HEK293 (cell line): ENCODE results near the gene NOP56.

Experiments used
- CTCF ChIP-seq: fragments of 450-650 bp; formaldehyde crosslinking; IDR thresholded peaks from 2 replicates; pipeline ENCODE4 v1.5.1; 2016; ENCODE audit warnings: missing biosample characterization, missing genetic modification characterization
- TCF7L2 ChIP-seq: IDR thresholded peaks from 2 replicates; pipeline ENCODE4 v1.6.1; 2011; ENCODE audit warnings: low read depth, mild to moderate bottlenecking, inconsistent platforms, low read length, moderate library complexity, borderline replicate concordance
- ZBTB10 ChIP-seq: fragments of 450-650 bp; formaldehyde crosslinking; IDR thresholded peaks from 2 replicates; pipeline ENCODE4 v1.5.1; 2016; ENCODE audit warnings: missing biosample characterization, missing genetic modification characterization
- ZBTB7A ChIP-seq: fragments of 450-650 bp; formaldehyde crosslinking; IDR thresholded peaks from 2 replicates; pipeline ENCODE4 v1.5.1; 2016; ENCODE audit warnings: low read depth, missing biosample characterization, missing genetic modification characterization
- ZNF133 ChIP-seq: fragments of 450-650 bp; formaldehyde crosslinking; IDR thresholded peaks from 2 replicates; pipeline ENCODE4 v1.5.1; 2016; ENCODE audit warnings: missing biosample characterization, missing genetic modification characterization
- ZNF747 ChIP-seq: fragments of 450-650 bp; formaldehyde crosslinking; IDR thresholded peaks from 2 replicates; pipeline ENCODE4 v1.5.1; 2016; ENCODE audit warnings: missing biosample characterization, missing genetic modification characterization
- ZNF768 ChIP-seq: fragments of 450-650 bp; formaldehyde crosslinking; IDR thresholded peaks from 2 replicates; pipeline ENCODE4 v1.5.1; 2018; ENCODE audit warnings: missing biosample characterization, mild to moderate bottlenecking, missing genetic modification characterization
- TF ChIP-seq, protein P1 (sequence below): fragments of 450-650 bp; formaldehyde crosslinking; IDR thresholded peaks from 2 replicates; pipeline ENCODE4 v1.5.1; 2016; ENCODE audit warnings: missing biosample characterization, missing genetic modification characterization, low read depth

DNA sequence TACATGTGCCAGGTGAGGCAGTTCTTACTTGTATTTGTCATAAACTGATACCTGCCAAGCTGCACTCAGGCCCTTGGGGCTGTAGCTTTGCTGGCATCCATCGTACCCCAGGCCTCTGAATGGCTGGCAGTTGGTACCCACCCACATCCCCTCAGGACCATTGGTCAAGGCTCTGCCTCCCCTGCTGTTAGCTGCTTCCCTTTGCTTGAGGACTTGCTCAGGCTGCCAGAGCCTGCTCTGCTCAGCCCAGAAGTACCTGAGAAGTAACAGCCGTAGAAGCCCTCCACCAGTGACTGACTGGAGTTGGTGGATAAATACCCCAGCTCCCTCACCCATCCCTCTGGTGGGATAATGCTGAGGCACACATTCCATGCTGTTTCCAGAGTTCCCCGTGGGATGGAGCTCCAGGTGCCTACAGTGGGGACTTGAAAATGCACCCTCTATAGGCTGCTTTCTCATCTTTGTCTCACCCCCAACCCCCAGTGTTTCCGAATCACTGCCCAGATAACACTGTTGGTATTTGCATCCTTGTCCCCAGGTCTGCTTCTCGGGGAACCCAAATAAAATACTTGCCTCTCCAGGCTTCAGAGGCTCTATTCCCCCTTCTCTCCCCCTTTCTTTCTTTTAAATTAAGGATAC, 47.5 kb downstream of the NOP56 start:
- TF ChIP-seq TCF7L2 (no peak), ZNF133 (no peak), ZBTB7A (tag by site-specific recombination) (no peak), ZNF747 (tag by site-specific recombination) (no peak), CTCF (tag by site-specific recombination) (no peak), ZNF768 (tag by site-specific recombination) (no peak), ZBTB10 (tag by site-specific recombination) (no peak)
- TF ChIP-seq, protein P1, sequence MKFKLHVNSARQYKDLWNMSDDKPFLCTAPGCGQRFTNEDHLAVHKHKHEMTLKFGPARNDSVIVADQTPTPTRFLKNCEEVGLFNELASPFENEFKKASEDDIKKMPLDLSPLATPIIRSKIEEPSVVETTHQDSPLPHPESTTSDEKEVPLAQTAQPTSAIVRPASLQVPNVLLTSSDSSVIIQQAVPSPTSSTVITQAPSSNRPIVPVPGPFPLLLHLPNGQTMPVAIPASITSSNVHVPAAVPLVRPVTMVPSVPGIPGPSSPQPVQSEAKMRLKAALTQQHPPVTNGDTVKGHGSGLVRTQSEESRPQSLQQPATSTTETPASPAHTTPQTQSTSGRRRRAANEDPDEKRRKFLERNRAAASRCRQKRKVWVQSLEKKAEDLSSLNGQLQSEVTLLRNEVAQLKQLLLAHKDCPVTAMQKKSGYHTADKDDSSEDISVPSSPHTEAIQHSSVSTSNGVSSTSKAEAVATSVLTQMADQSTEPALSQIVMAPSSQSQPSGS (tag by site-specific recombination), result no peak
